Inferior parietal cortex (tissue), 1 donor: ENCODE measurements around the gene PSPH.
A peak's percentile ranks its signal among the peaks of the same experiment; 100 is the strongest.

Source experiments
- DNase-seq: peaks from one replicate; pipeline ENCODE4 v3.0.0-alpha.2; 2016; ENCODE audit errors: extremely low spot score

The PSPH gene

GRCh38 chr7:56007167-56007652, 44.0 kb downstream of the PSPH start:
- no peak for DNase-seq

- no peak for DNase-seq
Measured at GRCh38 chr7:56003749-56004148, 47.5 kb downstream of the PSPH start.

GRCh38 chr7:55996856-55997500, 54.3 kb downstream of the PSPH start:
- DNase-seq, result no peak

DNA sequence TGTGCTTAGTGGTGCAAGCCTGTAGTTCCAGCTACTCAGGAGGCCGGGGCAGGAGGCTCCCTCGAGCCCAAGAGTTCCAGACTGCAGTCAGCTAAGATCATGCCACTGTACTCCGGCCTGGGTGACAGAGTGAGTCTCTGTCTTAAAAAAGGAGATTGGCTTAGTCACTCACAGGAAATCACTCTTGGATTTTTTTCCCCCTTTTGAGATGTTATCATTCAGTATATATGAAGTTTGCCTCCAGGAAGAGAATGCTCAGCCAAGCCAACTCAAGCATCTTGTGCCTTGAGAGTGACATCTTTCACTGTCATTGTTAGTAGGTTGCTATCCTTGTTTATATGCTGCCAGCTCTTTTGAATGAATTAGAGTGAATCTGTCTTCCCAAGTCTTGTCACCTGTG, 58.9 kb downstream of the PSPH start:
- DNase-seq, result no peak

GRCh38 chr7:55983537-55983936, 67.7 kb downstream of the PSPH start:
- DNase-seq, result no peak

DNA sequence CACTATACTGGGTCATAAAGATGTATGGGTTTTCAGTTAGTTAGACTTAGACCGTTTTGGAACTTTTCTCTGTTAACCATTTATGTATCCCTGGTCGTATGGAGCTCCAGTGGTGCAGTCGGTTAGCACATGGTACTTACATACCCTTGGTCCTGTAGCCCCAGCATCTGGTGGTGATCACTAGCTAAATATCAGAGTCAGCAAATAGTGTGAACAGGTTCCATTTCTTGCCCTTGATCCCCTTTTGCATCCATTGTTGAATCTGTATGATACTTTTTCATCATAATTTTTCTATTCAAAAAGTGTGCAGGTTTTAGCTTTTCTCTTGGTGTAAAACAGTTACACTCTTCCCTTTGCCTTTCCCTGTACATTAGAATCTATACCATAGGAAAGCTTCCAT, 71.0 kb downstream of the PSPH start:
- no peak for DNase-seq

- DNase-seq, result peak; percentile 51
Measured at GRCh38 chr7:55977831-55978230, 73.4 kb downstream of the PSPH start.

- no peak for DNase-seq
Measured at GRCh38 chr7:55975988-55976633, 75.1 kb downstream of the PSPH start.

- DNase-seq, result no peak
Measured at GRCh38 chr7:55973747-55974250, 77.4 kb downstream of the PSPH start.

DNA sequence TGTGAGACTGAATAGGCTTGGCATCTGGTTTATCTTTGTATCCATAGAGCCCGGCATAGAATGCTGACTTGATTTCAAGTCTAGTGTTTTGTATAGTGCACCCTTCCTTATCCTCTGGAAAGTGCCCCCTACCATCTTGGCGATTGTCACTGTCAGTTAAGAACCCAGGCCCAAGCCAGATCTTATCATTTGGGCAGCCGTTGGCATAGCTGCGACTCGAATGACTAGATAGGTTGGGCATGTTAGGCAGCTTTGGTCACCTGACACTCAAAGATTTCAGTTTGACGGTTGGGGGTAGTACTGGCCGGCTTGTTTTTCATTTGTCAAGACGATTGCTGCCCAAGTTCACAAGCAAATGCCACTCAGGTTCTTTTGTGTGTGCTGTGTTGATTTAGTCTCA, 80.3 kb downstream of the PSPH start:
- DNase-seq, result no peak

DNA sequence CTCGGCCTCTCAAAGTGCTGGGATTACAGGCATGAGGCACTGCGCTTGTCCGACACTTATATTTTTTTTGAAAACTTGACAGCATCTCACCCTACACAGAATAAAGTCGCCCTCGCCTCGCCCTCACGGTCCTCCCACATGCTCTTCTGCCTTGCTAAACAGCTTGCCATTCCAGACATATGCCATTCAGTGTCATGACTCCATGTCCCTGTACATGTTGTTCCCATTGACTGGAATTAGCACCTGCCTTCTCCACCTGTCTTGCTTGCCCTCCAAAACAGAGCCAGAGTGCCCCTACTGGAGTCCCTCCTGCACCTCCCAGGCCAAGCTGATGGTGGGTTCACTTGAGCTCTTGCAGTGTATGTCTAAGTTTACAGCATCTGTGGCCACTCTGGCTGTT, 80.7 kb downstream of the PSPH start:
- DNase-seq, result no peak

DNA sequence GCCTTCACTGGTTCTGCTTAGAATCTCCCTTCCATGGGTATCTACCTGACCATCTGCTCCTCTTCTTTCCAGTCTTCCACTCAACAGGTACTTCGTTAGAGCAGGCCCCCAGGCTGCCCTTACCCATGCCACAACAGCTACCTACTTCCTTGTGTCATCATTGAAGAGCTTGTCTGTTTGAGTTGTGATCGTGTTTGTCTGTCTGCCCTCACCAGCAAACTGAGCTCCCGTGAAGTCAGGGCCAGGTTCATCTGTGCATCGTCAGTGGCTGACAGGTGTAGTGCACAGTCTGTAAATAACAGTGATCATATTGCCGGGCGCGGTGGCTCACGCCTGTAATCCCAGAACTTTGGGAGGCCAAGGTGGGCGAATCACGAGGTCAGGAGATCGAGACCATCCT, 81.9 kb downstream of the PSPH start:
- no peak for DNase-seq

DNA sequence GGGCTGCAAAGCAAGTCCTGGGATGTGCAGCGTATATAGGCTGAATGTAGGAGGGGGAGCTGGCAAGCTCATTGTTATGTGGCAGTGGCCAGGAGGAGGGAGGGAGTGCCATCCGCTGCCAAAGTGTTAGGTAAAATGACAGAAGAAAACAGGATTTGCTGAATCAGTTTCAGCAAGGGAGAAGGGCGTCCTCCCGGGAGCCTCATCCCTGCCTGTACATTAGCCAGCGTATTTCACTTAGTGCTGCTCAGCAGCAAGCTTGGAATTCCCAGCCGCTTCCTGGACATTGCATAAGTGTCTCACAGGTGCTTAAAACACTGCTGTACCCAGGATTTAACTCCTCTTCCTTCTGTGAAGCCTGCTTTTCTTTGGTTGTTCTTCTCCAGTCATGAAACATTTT, 84.4 kb downstream of the PSPH start:
- peak; percentile 29 for DNase-seq

DNA sequence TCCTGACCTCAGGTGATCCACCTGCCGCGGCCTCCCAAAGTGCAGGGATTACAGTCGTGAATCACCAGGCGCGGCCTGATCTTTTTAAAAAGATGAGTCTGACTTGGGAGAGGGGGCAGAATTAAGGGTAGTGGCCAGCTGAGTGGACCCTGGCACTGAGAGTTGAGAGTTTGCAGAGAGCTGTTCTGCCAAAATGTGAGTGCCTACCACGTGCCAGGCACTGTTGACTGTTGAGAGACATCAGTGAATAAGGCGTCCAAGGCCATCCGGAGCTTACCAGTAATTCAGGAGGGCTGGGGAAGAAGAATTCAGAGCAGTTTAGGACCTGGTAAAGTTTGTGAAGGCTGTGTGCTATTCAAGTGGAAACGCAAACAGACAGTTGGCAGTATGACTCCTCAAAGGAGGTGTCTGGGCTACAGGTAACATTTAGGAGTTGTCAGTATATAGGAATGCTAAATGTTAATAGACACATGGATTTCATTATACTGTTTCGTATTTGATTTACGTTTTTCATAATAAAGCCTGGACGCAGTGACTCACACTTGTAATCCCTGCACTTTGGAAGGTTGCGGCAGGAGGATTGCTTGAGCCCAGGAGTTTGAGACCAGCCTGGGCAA, 85.3 kb downstream of the PSPH start:
- DNase-seq, result peak; percentile 13

DNA sequence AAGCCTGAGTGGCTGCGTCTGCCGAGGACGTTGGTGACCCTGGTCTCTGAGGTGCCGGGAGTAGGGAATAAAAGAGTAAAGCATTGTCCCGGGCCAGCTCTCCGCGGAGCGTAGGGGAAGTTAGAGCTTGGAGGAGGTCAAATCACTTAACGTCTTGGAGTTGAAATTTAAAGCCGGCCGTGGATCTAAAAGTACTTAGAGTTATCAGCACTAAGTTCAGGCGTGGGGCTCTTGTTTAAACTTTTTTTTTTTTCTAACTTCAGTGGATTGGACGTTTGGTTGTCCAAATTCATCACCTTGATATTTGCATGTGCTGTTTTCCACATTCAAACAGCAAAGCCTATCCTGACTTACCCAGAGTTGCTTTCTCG, 86.2 kb downstream of the PSPH start:
- DNase-seq, result peak; percentile 40

DNA sequence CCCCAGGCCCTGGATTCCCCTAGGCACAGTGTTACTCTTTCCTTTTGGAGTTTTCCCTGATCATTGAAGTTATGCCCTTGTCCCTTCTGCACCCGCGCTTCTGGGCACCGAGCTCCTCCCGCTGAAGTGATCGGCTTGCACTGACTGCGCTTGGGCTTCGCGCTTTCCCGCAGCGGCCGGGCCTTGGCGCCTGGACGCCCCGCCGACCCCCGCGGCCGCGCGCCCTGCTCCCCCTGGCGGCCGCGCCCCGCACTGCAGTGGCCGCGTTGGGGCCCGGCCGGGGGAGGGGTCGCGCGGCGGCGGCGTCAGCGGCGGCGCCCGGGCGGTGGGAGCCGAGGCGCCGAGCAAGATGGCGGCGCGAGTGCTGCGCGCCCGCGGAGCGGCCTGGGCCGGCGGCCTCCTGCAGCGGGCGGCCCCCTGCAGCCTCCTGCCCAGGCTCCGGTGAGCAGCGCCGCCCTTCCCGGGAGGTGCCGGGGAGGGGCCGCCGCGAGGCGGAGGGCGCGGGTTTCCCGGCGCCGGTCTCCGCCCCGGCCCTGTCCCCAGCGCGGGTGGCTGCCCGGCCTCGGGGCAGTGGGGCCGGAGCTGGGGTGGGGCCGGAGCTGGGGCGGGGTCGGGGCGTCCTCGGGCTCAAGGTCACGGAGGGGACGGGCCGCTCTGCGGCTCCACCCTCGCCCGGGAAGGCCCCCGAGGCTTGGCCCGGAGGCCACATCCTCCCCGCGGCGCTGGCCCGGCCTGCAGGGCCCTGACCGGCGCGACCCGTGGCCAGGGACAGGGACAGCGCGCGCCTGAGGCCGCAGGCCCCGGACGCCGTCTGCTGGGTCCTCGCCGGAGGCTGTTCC, 86.8 kb downstream of the PSPH start, which contains the start of gene NIPSNAP2:
NIPSNAP2 (plus strand) TSS at position 325 of the 839 bp plus-strand sequence; CDS start at position 350, 25 bp downstream.
- peak; percentile 45 for DNase-seq

- no peak for DNase-seq
Measured at GRCh38 chr7:55963584-55964168, 87.6 kb downstream of the PSPH start.

DNA sequence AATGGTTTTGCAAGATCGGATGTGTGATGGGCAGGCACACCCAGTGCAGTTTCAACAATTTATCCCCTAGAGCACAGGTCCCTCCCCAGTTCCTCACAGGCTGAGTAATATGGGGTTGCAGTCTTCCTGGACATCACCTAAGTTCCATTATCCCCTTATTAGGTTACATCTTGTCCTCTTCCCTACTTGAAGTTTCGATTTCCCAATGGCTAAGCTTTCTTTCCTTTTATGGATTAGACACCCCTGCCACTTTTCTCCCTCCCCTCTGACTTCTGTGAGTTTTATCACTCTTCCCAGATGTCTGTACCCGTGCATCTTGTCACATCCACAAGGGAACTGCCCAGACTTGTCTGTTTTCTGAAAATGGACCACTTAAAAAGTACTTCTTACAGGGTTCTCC, 89.2 kb downstream of the PSPH start:
- no peak for DNase-seq
